DMS114 treated with DMSO at 0.1 percent for 48 hours (cell line): ENCODE measurements around the gene NXPH4.

ENCODE experiments used
- DNase-seq: peaks from one replicate; lab custom pipeline; 2025; ENCODE audit not compliant: unreplicated experiment; lab: John Stamatoyannopoulos, UW

The NXPH4 gene

GRCh38 chr12:57241402-57242310 lies 25.1 kb downstream of the NXPH4 start:
- DNase-seq: no peak

- no peak for DNase-seq
These were observed 25.7 kb downstream of the NXPH4 start for GRCh38 chr12:57242329-57242690.

- DNase-seq: peak; percentile 49
These were observed 26.3 kb downstream of the NXPH4 start for GRCh38 chr12:57242691-57243454.

GRCh38 chr12:57243521-57244311 lies 27.1 kb downstream of the NXPH4 start:
- peak; percentile 71 for DNase-seq

GRCh38 chr12:57244312-57244696 lies 27.7 kb downstream of the NXPH4 start:
- DNase-seq: no peak

GRCh38 chr12:57247041-57247440 lies 30.4 kb downstream of the NXPH4 start:
- DNase-seq: no peak

- no peak for DNase-seq
These were observed 32.5 kb downstream of the NXPH4 start for GRCh38 chr12:57248934-57249742.

- DNase-seq: no peak
These were observed 33.9 kb downstream of the NXPH4 start for GRCh38 chr12:57250541-57250940.

GRCh38 chr12:57250956-57251355 lies 34.4 kb downstream of the NXPH4 start, which contains the start of gene STAC3:
TSS of gene STAC3 (minus strand) at chr12:57251187. CDS start at chr12:57249636, 1,551 bp downstream.
- DNase-seq: no peak

GRCh38 chr12:57254506-57255280 lies 38.1 kb downstream of the NXPH4 start:
- no peak for DNase-seq

GRCh38 chr12:57255916-57256315 lies 39.3 kb downstream of the NXPH4 start:
- no peak for DNase-seq

GRCh38 chr12:57258977-57259970 lies 42.7 kb downstream of the NXPH4 start:
- no peak for DNase-seq

- DNase-seq: no peak
These were observed 43.8 kb downstream of the NXPH4 start for GRCh38 chr12:57260366-57260765.

GRCh38 chr12:57261428-57261865 lies 44.9 kb downstream of the NXPH4 start:
- no peak for DNase-seq

GRCh38 chr12:57262126-57262822 lies 45.7 kb downstream of the NXPH4 start:
- DNase-seq: no peak

GRCh38 chr12:57263096-57263495 lies 46.5 kb downstream of the NXPH4 start:
- no peak for DNase-seq

- no peak for DNase-seq
These were observed 50.1 kb downstream of the NXPH4 start for GRCh38 chr12:57266681-57267080.

- no peak for DNase-seq
These were observed 51.7 kb downstream of the NXPH4 start for GRCh38 chr12:57268264-57268663.
